DMS114 treated with DMSO at 0.1 percent for 48 hours (cell line): Measurements from ENCODE around the gene DHH.

Experiments used
- DNase-seq: peaks from one replicate; lab custom pipeline; 2025; ENCODE audit not compliant: unreplicated experiment; lab: John Stamatoyannopoulos, UW

Gene DHH

DNA sequence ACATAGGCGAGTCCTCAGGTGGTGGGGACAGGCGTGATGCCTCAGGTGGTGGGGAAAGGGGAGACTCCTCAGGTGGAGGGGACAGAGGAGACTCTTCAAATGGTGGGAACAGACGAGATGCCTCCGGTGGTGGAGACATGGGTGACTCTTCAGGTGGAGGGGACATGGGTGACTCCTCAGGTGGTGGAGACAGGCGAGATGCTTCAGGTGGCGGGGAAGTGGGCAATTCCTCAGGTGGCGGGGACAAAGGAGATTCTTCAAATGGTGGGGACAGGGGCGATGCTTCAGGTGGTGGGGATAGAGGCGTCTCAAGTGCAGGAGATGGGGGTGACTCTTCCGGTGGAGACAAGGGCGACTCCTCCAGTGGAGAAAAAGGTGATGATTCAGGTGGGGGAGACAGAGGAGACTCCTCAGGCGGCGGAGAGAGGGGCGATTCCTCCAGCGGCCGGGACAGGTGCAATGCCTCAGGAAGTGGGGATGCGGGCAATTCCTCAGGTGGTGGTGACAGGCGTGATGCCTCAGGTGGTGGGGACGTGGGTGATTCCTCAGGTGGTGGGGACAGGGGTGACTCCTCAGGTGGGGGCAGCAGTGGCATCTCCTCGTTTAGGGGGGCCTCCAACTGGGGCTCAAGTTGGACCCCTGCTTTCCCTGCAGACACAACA lies 42.7 kb downstream of the DHH start:
- no peak for DNase-seq

DNA sequence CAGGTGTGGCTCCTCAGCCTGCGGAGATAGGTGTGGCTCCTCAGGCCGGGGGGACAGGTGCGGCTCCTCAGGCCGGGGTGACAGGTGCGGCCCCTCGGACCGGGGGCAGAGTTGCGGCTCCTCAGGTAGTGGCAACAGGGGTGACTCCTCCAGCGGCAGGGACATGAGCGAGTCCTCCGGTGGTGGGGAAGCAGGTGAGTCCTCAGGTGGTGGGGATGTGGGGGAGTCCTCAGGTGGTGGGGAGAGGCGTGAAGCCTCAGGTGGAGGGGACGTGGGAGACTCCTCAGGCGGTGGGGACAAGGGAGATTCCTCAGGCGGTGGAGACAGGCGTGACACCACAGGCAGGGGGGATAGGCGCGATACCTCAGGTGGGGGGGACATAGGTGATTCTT lies 43.2 kb downstream of the DHH start:
- DNase-seq, result no peak

DNA sequence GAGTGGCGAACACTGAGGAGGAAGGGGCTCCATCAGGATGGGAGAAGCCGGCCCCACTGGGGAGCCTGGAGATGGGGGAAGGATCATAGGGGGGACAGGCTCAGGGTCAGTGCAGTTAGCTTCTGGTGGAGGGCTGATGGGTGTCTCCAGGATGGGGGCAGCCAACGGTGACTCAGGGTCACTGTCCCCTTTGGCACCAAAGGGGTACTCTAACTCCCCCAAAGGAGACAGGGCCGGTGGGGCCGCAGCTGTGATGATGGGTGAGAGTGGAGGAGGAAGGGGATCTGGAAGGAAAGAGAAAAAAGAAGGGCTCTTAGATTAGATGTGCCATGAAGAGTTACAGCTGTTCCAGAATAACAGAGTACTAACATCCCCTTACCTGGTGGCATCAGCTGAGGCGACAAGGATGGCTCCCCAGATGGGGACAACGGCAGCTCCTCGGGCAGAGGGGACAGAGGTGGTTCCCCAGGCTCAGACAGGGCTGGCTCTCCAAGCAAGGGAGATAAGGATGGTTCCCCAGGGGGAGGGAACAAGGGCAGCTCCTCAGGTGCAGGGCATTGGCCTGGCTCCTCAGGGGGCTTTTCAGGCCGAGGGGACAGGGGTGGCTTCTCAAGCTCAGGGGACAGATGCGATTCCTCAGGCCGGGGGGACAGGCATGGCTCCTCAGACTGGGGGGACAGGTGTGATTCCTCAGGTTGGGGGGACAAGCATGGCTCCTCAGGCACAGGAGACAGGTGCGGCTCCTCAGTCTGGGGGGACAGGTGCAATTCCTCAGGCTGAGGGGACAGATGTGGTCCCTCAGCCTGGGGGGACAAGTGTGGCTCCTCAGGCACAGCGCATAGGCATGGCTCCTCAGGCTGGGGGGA lies 43.9 kb downstream of the DHH start:
- DNase-seq, result no peak

DNA sequence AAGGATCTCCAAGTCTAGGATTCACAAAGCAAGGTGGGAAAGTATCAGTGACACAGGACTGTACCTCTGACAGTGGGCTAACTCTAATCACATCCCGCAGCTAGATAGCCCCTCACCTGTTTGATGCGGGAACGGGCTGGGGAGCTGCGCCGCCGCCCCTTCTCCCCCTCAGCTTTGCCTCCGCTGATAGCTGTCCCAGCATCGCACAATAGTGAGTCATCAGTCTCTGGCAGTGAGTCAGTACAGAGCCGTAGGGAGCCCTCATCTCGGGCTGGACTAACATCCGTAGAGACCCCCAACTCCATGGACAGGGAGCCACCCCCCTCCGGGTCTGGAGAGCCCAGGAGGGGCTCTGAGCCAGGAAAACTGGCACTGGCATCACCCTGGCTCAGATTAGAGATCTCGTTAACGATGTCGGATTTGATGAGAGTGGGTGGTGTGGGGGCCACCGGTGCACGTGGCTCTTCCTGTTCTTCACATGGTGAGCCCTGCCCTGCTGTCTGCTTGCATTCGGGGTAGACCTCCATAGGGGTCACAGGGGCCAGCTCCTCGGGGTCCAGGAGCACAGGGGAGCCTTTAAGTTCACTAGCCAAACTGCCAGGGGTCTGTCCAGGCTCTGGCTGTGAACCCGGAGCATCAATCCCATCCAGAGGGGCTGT lies 44.9 kb downstream of the DHH start:
- DNase-seq, result no peak

DNA sequence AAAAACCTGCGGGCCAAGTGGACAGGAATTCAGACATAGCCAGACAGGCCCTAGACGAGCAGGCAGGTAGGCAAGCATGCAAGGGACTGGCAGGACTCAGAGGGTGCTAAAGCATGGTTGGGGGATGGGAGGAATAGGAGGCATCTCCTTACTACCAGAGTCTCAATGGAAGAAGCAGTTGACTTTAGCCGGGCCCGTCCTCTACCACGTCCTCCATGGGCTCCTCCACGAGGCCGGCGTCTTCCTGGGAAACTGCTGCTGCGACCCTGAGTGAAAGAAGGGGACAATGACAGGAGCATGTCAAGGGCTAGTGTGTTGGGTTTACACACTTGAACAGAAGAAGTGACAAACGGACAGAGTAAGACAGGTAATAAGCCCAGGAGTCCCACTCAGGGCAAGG lies 45.6 kb downstream of the DHH start:
- no peak for DNase-seq

DNA sequence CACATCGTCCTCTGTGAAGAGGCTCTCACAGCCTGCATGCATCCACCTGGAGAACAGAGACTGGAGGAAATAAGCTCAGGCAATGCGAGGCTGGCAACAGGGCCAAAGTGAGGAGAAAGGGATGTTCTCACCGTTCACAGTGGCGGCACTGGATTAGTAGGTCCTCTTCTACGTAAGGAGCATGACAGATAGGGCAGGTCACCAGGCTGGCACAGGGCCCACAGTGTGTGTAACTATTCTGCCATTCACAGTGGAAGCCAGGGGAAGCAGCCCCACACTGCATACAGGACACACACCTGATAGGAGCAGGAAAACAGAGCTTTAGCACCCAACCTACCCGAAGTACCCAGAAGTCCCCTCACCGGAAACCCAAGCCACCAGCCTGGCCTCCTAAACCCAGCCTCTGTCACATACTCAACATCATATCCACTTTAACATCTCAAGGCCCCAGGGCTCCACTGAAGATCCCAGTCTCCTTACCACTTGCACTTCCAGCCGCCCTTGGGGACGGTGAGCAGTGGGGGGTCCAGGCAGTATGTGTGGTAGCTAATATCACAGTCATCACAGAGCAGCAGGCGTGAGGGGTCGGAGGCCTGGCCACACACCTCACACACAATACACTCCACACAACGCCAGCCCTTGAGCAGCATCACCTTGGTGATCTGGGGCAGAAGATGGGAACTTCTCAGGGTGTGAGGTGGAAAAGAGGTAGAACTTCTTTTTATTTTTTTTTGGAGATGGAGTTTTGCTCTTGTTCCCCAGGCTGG lies 48.3 kb downstream of the DHH start:
- DNase-seq, result no peak

DNA sequence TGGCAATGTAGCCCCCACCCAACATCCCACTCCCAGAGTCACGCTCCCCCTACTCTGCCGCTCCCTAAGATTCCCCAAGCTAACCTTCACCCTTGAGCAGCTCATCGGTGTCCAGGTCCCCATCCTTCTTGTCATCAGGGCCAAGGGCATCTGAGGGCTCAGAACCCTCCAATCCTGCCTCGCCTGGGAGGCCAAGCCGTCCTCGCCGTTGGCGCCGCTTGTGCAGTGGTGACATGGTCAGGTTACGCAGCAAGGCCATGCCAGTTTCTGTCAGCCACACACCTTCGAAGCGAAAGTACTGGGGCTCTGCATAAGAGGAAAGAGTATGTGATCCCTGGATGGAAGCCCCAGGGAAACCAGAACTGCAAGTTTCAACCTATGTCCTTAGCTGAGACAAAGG lies 49.9 kb downstream of the DHH start:
- no peak for DNase-seq

DNA sequence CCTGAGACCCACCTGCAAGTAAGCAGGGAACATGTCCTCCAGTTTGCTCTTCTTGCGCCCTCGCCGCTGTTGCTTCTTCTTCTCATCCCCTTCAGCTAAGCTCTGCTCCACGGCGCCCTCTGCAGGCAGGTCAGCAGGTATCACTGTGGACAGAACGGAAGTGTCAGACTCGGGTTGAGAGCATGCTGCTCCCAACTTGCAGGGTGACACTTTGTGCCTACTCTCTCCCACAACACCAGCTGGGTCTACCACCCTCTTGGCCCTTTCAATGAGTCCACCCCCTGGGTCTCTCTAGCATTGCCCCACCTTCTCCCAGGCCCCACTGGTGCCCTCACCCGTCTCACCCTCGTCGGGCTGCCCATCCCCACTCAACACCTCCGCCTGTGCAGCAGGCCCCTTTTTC lies 50.7 kb downstream of the DHH start:
- DNase-seq, result peak; percentile 28

DNA sequence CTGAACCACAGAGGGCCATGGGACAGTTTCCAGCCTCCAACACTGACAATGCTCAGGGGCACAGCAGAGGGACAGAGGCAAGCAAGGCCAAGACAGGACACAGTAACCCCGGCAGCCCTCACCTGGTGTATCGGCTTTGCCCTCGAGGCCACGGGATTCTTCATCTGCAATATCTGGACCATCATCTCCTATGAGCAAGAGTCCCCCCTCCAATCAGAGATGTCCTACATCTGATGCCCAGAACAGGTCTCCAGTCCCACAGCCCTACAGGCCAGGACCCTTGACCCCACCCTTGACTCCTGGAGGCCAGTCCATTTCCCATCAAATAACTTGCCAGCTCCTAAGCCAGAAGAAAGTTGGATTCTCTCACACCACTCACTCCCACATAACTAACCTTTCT lies 51.4 kb downstream of the DHH start:
- DNase-seq, result no peak

DNA sequence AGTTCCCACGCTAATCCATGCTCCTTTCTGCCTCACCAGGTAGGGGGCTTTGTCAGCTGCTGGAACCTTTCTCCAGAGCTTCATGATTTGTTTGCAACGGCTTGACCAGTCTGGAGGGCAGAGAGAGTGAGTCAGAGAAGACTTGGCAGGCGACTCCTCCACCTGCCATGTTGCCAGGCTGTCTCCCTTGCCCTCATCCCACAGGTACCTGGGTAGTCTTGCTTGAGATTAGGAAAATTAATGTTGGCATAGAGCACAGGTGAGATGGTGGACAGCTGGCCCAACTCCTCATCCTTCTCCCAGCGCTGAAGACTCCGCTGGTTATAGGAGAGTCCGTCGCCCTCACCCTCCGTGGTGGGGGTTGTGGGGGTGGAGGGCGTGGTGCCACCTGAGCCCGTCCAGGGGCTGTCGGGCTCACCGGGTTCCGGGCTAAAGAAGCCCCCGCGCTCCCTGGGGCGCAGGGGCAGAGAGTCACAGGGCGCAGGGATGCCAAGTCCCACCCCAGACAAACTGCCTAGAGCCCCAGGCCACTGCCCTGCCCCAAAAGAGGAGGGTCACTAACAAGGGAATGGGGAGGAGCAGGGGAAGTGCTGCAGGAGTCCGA lies 52.6 kb downstream of the DHH start:
- DNase-seq, result no peak

DNA sequence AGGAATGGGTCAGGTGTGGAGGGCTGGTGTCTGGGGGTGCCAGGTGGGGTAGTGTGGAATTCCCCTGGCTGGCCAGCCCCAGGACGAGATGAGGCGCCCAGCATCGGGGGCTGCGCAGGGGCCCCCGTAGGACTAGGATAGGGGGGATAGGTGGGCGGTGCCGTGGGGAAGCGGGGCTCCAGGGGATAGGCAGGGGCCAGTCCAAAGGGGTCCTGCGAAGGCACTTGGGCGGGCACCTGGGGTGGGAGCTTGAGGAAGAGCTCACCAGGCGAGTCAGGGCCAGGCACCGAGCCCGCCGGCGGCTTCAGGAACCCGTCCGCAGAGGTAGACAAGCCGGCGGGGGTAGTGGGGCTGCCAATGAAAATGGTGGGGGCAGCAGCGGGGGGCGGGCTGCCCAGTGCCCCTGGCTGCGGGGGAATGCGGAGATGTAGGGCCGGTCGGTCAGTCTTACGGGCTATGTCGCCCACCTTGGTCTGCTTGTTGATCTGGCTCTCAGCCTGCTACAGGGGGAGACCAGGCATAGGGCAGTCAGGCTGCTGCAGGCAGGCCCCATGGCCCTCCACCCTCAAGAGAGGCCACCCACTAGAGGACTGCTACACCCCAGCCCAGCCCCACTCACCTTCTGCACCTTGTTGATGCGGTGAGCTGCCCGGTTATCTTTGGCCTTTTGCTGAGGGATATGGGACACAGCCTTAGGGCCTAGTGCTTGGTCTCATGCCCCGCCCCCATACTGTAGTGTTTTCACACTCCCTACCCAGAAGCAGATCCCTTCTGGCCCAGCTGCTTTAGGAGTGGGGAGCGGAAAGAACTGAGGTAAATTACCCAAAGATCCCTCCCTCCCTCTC lies 53.3 kb downstream of the DHH start:
- no peak for DNase-seq

DNA sequence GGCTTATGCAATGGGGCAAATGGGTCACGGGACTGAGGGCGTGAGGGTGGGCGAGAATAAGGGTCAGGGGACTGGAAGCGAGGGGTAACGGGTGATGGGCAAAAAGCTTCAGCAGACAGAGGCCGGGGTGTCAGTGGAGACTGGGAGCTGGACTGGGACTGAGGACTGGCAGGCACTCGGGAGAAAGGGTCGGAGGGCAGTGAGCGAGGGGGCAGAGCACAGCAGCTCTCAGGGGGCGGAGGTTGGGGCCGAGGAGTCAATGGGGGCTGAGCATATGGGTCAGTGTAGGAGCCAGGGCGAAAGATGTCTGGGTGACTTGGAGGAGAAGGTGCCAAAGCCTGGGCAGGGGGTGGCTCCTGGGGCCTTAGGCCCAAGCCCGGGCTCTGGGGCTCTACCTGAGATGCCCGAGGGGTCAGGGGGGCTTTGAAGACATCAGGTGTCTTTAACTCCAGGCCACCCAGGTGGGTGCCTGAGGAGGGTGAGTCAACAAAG lies 54.2 kb downstream of the DHH start:
- no peak for DNase-seq

DNA sequence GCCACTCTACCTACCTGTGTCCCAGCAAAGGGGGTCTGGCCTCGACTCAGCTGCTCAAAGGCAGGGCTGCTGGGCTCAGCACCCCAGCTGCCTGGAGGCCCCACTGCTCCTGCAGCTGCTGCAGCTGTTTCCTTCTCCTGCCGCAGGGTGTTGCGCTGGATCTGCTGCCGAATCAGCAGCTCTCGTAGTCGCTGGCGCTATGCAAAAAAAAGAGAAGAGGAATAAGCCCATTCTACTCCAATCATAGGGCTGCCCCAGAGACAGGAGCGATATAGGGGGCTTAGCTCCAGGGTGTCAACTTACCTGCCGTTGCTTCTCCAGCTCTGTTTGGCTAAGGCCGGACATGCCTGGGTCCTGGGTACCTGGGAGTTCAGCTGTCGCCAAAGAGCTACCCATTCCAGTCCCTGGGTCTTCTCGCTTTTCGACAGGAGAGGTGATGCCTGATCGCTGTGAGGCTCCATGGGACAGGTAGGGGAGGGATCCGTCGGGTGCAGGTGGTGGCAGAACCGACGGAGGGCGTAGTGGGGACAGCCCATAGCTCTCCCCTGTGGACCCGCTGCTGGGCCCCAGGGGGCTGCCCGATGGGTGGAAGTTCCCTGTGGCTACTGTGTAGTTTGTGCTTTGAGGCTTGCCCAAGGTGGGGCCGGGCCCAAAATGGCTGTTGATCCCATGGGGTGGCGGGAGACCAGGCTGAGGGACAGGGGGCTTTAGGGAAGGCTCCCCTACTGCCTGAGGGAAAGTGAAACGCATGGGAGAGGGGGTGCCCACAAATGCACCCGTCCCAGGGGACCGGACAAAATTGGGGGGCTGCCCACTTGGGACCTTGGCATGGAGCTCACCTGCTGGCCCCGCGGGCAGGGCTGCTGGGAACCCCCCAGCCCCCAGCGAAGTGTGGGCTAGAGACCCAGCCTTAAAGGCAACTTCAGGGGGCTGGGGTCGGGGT lies 54.9 kb downstream of the DHH start:
- no peak for DNase-seq

DNA sequence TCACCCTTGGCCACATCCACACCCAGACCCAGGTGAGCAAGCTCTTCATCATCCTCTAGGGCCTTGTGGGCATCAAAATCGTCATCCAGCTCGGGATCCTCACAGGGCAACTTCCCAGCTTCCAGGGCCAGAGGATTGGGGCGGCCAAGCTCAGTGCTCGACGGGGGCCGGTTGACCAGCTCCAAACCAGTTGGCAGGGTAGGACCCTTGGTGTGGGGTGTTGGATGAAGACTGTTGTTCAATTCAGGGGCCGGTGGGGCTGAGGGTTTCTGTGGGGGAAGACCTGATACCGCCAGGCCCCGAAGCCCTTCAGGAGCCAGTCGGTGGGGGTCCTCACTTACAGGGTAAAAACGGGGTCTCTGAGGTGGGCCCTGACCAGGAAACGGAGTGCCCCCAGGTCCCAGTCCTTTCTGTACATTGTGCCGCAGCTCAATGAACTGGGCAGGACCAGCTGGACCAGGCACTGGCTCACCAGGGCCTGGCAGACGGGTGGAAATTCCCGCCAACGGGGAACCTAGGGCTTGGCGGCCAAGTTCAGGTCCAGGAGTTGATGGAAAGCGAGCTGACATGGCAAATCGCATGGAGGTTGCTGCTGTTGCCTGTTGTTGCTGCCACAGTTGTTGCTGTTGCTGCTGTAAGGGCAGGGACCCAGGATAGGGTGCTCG lies 56.2 kb downstream of the DHH start:
- no peak for DNase-seq

DNA sequence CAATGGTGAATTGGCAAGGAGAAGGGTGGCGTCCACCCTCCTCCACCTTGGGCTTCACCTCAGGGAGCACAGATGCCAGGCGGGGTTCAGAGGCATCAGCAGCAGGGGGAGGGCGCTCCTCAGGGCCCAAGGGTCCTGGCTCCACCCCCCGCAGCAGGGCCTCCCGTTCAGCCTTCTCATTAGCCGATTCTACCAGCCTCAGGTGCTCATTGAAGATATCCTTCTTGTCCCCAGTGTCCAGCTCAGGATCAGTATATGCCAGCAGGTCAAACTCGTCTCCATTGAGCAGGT lies 56.7 kb downstream of the DHH start:
- no peak for DNase-seq

DNA sequence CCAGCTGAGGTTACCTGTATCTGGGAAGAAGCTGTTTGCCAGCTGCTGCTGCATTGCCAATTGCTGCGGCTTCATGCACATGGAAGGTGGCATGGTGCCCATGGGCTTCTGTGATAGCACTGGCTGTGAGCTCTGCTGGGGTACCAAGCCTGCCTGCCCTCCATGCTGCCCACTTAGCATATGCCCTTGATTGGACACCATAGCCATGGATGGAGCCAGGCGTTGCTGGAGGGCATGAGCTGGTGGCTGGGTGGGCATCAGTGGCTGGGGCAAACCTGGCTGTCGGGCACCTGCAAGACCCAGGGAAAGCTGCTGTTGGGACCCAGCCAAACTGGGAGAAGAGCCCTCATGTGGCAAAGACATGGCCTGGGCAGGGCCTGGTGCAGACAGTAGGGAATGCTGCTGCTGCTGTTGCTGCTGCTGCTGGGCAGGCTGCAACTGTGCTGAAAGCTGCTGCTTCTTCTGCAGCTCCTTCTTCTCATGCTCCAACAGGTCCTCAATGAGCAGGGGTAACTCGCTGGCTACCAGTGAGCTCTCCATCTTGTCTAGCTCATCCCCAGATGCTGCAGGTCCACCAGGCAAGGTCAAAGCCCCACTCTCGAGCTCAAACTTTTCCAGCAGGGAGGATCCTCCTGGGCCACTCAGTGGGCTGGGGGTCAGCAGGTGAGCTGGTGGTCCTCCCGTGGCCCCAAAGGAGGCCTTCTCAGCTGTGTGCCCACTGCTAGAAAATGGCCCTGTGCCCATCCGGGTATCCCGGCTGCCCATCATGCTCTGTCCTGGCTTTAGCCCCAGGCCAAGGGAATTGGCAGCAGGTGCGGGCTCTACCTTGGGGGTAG lies 57.3 kb downstream of the DHH start:
- no peak for DNase-seq
